Ovary (tissue), 9 donors: Measurements from ENCODE around the gene ALKBH6. TPM values are rescaled to one million over a fixed set of nuclear protein-coding genes. Genes with fewer than 3 reads are reported as not detected.

Source experiments
- DNase-seq, 5 donors: peaks; one replicate each; pipeline ENCODE4 v3.0.0-alpha.2; 2019 to 2020
- H3K27ac ChIP-seq, 2 donors: fragments of 200-600 bp; one replicate each; pipeline versions ENCODE4 v1.5.1 to v1.8.0; 2019 to 2022
- H3K27me3 ChIP-seq: fragments of 200-600 bp; one replicate; pipeline ENCODE4 v1.8.0; 2022
- H3K36me3 ChIP-seq: fragments of 200-600 bp; sonication (generic); one replicate; pipeline ENCODE4 v1.5.1; 2019
- H3K4me1 ChIP-seq: one replicate; pipeline ENCODE4 v1.8.1; 2013; ENCODE audit warnings: mild to moderate bottlenecking, moderate library complexity; ENCODE audit not compliant: insufficient read depth
- H3K4me3 ChIP-seq: fragments of 200-600 bp; sonication (generic); one replicate; pipeline ENCODE4 v1.5.1; 2017
- H3K9me3 ChIP-seq, 2 donors: fragments of 200-600 bp in 1 of 2; sonication (generic) in 1 of 2; one replicate each; pipeline versions ENCODE4 v1.5.1 to v1.8.1; 2013 to 2019; ENCODE audit warnings: mild to moderate bottlenecking in 1 of 2, moderate library complexity in 1 of 2
- CTCF ChIP-seq, 3 donors: fragments of 450-650 bp in 2 of 3; fragments of 200-600 bp in 1 of 3; IDR thresholded peaks; one replicate each; pipeline versions ENCODE4 v1.5.1 to v1.8.0; 2016 to 2022; ENCODE audit warnings: antibody characterized with exemption in 3 of 3, mild to moderate bottlenecking in 1 of 3
- EP300 ChIP-seq: sonication (generic); formaldehyde crosslinking; IDR thresholded peaks from one replicate; pipeline ENCODE4 v1.6.1; 2017; ENCODE audit warnings: antibody characterized with exemption
- POLR2A ChIP-seq: fragments of 450-650 bp; IDR thresholded peaks from one replicate; pipeline ENCODE4 v1.6.1; 2017; ENCODE audit warnings: antibody characterized with exemption, mild to moderate bottlenecking, moderate library complexity
- WGBS, 3 donors: extraction: QIAGEN DNeasy Blood & Tissue Kit in 1 of 3; methylation state at CpG; one replicate each; pipeline versions ENCODE4 v1.1.5 to v1.1.7; 2013 to 2017; 5-methylcytosine and 5-hydroxymethylcytosine counted together
- intact Hi-C, 4 donors: fragments of 100-400 bp; cut with DNase I; formaldehyde crosslinking; loops; one replicate each; pipeline versions ENCODE4 v1.11.0 to v1.15.1; 2022 to 2023
- polyA plus RNA-seq, 2 donors: library from polyadenylated mRNA; stranded (reverse); fragments of 200-250 nt in 1 of 2; fragments of 350-450 nt in 1 of 2; fragmentation: Illumina TruSeq in 1 of 2; extraction: RNeasy Lipid Tissue Mini Kit (QIAGEN cat#74804) in 1 of 2; gene quantifications; one replicate each; pipeline ENCODE4 v1.2.3, GENCODE V29; 2013 to 2014
- total RNA-seq, 7 donors: library from RNA; depleted of rRNA in 2 of 7; stranded (reverse); fragments of >200 nt in 2 of 7; fragmentation: NEBNext Ultra II Directional in 3 of 7; extraction: Animal tissue kit (Norgen Biotek cat#: 25700) in 3 of 7; gene quantifications; one replicate each; pipeline versions ENCODE4 v1.1.0 to v1.2.4, GENCODE V29; 2016 to 2023
- donor health status: DM: no; HTN: no; CAD: no; lungs with moderate emphysema.
- donor health status: DM: no; HTN: no; CAD: no.
- donor health status: Bipolar disorder and iron deficiency.
- donor health status: DM: yes; HTN: yes; CAD: no.
- donor health status: DM: no; HTN: no; CAD: no.
- donor health status: DM: yes; HTN: yes; CAD: no.

The ALKBH6 gene
- total and polyA plus RNA-seq, 9 donors = 12.7 to 25.5 (median 18.3) TPM

GRCh38 chr19:35978832-35979365 lies 35.1 kb downstream of the ALKBH6 start:
- intact Hi-C loops = no loop called here
- Histone ChIP-seq H3K36me3 (no peaks in the 10 kb centered on the region), H3K9me3 (no peaks in the 10 kb centered on the region), H3K4me3 (no peak overlapping the region), H3K4me1 (no peaks in the 10 kb centered on the region), H3K27ac (no peak overlapping the region), H3K27me3 (no peaks in the 10 kb centered on the region)
- no peak for TF ChIP-seq CTCF (IDR thresholded peaks at IDR 0.05)
- no peak for TF ChIP-seq POLR2A
- TF ChIP-seq EP300 = no peak
- DNase-seq = no peak
- WGBS, 3 donors = 54 to 60% (median 56%) methylated on average over 20 of the region's 20 CpGs

GRCh38 chr19:35978271-35978670 lies 35.7 kb downstream of the ALKBH6 start:
- H3K9me3 ChIP-seq = no peaks in the 10 kb centered on the region
- no peaks in the 10 kb centered on the region for H3K4me1 ChIP-seq
- WGBS, 3 donors = 36 to 41% (median 36%) methylated on average over 5 of the region's 5 CpGs
- no peaks in the 10 kb centered on the region for H3K27me3 ChIP-seq
- no peak for DNase-seq
- intact Hi-C loops = no loop called here
- no peak for TF ChIP-seq POLR2A
- no peak for TF ChIP-seq CTCF (IDR thresholded peaks at IDR 0.05)
- no peak for TF ChIP-seq EP300
- no peaks in the 10 kb centered on the region for H3K36me3 ChIP-seq
- H3K27ac ChIP-seq = no peak overlapping the region
- H3K4me3 ChIP-seq = no peak overlapping the region

DNA sequence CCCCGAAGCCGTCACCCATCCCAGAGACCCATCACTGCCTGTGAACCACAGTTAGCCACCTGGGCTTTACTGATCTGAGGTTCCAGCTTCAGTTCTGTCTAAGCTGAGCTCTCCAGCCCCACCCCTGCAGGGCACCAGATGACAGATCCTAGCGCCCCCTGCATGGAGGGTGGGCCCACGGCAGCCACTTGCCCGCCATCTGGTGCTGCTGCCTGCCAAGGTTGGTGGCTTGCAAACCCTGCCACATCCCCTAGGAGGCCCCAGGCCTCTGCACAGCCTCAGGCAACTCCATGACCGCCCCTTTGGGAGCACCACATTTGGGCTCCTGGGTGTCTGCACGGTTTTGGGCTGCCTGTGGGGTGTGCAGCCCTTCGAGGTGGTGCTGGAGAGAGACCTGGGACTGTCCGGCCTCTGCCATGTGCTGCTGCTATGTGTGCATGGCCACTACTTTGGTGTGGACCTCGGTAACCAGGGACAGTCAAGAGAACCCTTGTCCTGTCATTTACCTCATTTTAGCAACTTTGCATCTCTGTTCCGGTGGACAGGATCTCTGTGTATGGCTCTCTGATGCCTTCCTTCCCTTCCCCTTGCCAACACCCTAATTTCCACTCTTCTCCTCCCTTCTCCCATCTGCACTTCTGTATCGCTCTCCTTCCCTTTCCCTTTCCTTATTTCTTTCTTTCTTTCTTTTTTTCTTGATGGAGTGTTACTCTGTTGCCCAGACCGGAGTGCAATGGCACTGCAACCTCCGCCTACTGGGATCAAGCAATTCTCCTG lies 36.4 kb downstream of the ALKBH6 start:
- H3K27ac ChIP-seq = no peak overlapping the region
- H3K27me3 ChIP-seq = no peaks in the 10 kb centered on the region
- no peaks in the 10 kb centered on the region for H3K9me3 ChIP-seq
- H3K36me3 ChIP-seq = no peaks in the 10 kb centered on the region
- H3K4me1 ChIP-seq = no peaks in the 10 kb centered on the region
- no peak for DNase-seq
- no peak for TF ChIP-seq POLR2A
- TF ChIP-seq EP300 = no peak
- no peak for TF ChIP-seq CTCF (IDR thresholded peaks at IDR 0.05)
- H3K4me3 ChIP-seq = no peak overlapping the region
- intact Hi-C loops = no loop called here
- WGBS, 3 donors = 47 to 49% (median 49%) methylated on average over 14 of the region's 14 CpGs

GRCh38 chr19:35975608-35976214 lies 38.3 kb downstream of the ALKBH6 start:
- no peaks in the 10 kb centered on the region for H3K9me3 ChIP-seq
- DNase-seq = no peak
- TF ChIP-seq EP300 (no peak), POLR2A (no peak), CTCF (IDR thresholded peaks at IDR 0.05) (no peak)
- 34 to 36% (median 36%) methylated on average over 5 of the region's 5 CpGs for WGBS, 3 donors
- no peaks in the 10 kb centered on the region for H3K27me3 ChIP-seq
- H3K36me3 ChIP-seq = no peaks in the 10 kb centered on the region
- no peak overlapping the region for H3K27ac ChIP-seq
- no peaks in the 10 kb centered on the region for H3K4me1 ChIP-seq
- no peak overlapping the region for H3K4me3 ChIP-seq
- intact Hi-C loops = no loop called here
